PC-9 (cell line): ENCODE data around the gene SUGCT. TPM values are rescaled to one million over a fixed set of nuclear protein-coding genes. Genes with fewer than 3 reads are reported as not detected.

Source experiments
- BruUV-seq: library from RNA; stranded (reverse); fragments of 400-500 nt; replicated peaks from 2 replicates; lab custom pipeline; 2021; lab: Mats Ljungman, UMichigan
- CTCF ChIA-PET: fragments of 300-600 bp; sonication (Branson Sonifier 250); formaldehyde crosslinking; loops from one replicate; lab custom pipeline; 2022; ENCODE audit warnings: antibody characterized with exemption; lab: Charles Lee
- POLR2A ChIA-PET: fragments of 300-600 bp; sonication (Branson Sonifier 250); formaldehyde crosslinking; loops from one replicate; lab custom pipeline; 2022; ENCODE audit warnings: antibody characterized with exemption; ENCODE audit not compliant: unreplicated experiment; lab: Charles Lee
- DNase-seq, 2 experiments: peaks; one replicate each; pipeline versions ENCODE4 v3.0.0 to v3.0.0-alpha.2; 2015 to 2022; ENCODE audit warnings: mixed read lengths in 1 of 2
- H2AFZ ChIP-seq: fragments of 200-600 bp; sonication (generic); 2 replicates; pipeline ENCODE4 v1.8.1; 2017; ENCODE audit warnings: antibody characterized with exemption
- H3F3A ChIP-seq: fragments of 200-600 bp; sonication (generic); 2 replicates; pipeline ENCODE4 v1.8.1; 2017; ENCODE audit warnings: antibody characterized with exemption, mild to moderate bottlenecking, low read depth; ENCODE audit not compliant: insufficient read depth
- H3K27ac ChIP-seq: fragments of 200-600 bp; sonication (generic); 2 replicates; pipeline ENCODE4 v1.6.1; 2016; ENCODE audit warnings: mixed run types
- H3K27me3 ChIP-seq: fragments of 200-600 bp; sonication (generic); 2 replicates; pipeline ENCODE4 v1.6.1; 2016; ENCODE audit warnings: low read depth, mixed run types; ENCODE audit not compliant: insufficient read depth
- H3K36me3 ChIP-seq: fragments of 200-600 bp; sonication (generic); 2 replicates; pipeline ENCODE4 v1.6.1; 2016; ENCODE audit warnings: low read depth, mixed run types
- H3K4me1 ChIP-seq: fragments of 200-600 bp; sonication (generic); replicated peaks from 2 replicates; pipeline ENCODE4 v1.6.1; 2016; ENCODE audit warnings: mixed run types; ENCODE audit not compliant: insufficient read depth
- H3K4me2 ChIP-seq: fragments of 200-600 bp; sonication (generic); 2 replicates; pipeline ENCODE4 v1.6.1; 2017; ENCODE audit warnings: mixed run types
- H3K4me3 ChIP-seq: fragments of 200-600 bp; sonication (generic); 2 replicates; pipeline ENCODE4 v1.6.1; 2016; ENCODE audit warnings: mixed run types
- H3K79me2 ChIP-seq: fragments of 200-600 bp; sonication (generic); 2 replicates; pipeline ENCODE4 v1.6.1; 2017; ENCODE audit warnings: low read depth, mixed run types
- H3K9me2 ChIP-seq: fragments of 200-600 bp; sonication (generic); 2 replicates; pipeline ENCODE4 v1.8.1; 2017; ENCODE audit warnings: mild to moderate bottlenecking; ENCODE audit not compliant: insufficient read depth
- H3K9me3 ChIP-seq: fragments of 200-600 bp; sonication (generic); 2 replicates; pipeline ENCODE4 v1.8.1; 2016; ENCODE audit warnings: low read depth; ENCODE audit not compliant: insufficient read depth
- H4K20me1 ChIP-seq: fragments of 200-600 bp; sonication (generic); 2 replicates; pipeline ENCODE4 v1.8.1; 2017; ENCODE audit not compliant: insufficient read depth
- CTCF ChIP-seq: fragments of 200-600 bp; sonication (generic); conservative IDR thresholded peaks from 2 replicates; pipeline ENCODE4 v1.6.1; 2017; ENCODE audit warnings: mixed run types, antibody characterized with exemption, mild to moderate bottlenecking, moderate library complexity
- EZH2 ChIP-seq: fragments of 200-600 bp; sonication (generic); IDR thresholded peaks from 2 replicates; pipeline ENCODE4 v1.8.0; 2017; ENCODE audit warnings: antibody characterized with exemption, low read depth
- intact Hi-C: fragments of 100-400 bp; cut with micrococcal nuclease; formaldehyde crosslinking; loops from one replicate; pipeline ENCODE4 v1.10.0; 2022; ENCODE audit not compliant: unreplicated experiment
- total RNA-seq: library from RNA; stranded (reverse); gene quantifications from 2 replicates; pipeline ENCODE4 v1.2.3, GENCODE V29; 2021

Gene SUGCT
- total RNA-seq, 1 experiment from 2014 or later = 3.5 TPM

GRCh38 chr7:40758590-40758989 is 623.8 kb downstream of the SUGCT start:
- no peak for DNase-seq
- no peak overlapping the region for H3K4me2 ChIP-seq
- intact Hi-C loops = no loop called here
- BruUV-seq = no TSS peak
- TF ChIP-seq EZH2 (no peak), CTCF (no peak)
- ChIA-PET POLR2A (no interaction called here), CTCF (no interaction called here)
- no peaks in the 10 kb centered on the region for H3K79me2 ChIP-seq
- no peak overlapping the region for H3K4me3 ChIP-seq
- H4K20me1 ChIP-seq = no peaks in the 10 kb centered on the region
- no peak overlapping the region for H3K27ac ChIP-seq
- H2AFZ ChIP-seq = no peak overlapping the region
- no peaks in the 10 kb centered on the region for H3K9me2 ChIP-seq
- H3K27me3 ChIP-seq = no peaks in the 10 kb centered on the region
- no peaks in the 10 kb centered on the region for H3F3A ChIP-seq
- H3K9me3 ChIP-seq = no peaks in the 10 kb centered on the region
- no peaks in the 10 kb centered on the region for H3K36me3 ChIP-seq
- H3K4me1 ChIP-seq = no peaks in the 10 kb centered on the region; the same call in 1 of the 2 replicates

DNA sequence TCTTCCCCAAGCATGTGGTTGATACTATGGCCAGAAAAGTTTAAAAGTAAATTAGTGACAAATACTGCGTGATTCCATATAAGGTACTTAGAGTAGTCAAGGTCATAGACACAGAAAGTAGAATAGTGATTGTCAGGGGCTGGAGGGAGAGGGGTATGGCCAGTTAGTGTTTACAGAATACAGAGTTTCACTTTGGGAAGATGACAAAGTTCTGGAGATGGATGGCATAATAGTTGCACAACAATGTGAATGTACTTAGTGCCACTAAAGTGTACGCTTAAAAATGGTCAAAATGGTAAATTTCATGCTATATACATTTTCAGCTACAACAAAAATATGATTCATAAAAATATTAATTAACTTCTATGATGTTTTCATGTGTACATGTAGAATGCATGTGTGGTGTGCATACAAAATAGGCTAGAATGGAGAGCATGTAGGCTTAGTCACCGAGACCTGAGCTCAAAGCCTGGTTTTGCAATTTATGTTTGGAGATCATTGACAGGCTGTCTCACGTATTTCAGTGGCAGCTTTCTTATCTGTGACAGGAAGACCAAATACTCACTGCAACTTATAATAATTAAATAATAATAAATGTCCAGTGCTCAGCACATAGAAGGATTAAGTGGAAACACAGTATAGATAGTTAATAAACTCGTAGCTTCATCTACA is 625.6 kb downstream of the SUGCT start:
- TF ChIP-seq EZH2 (no peak), CTCF (no peak)
- POLR2A ChIA-PET = no interaction called here
- no TSS peak for BruUV-seq
- Histone ChIP-seq H3K4me1 (no peaks in the 10 kb centered on the region), H4K20me1 (no peaks in the 10 kb centered on the region), H3K79me2 (no peaks in the 10 kb centered on the region), H3F3A (no peaks in the 10 kb centered on the region), H3K27me3 (no peaks in the 10 kb centered on the region), H3K36me3 (no peaks in the 10 kb centered on the region), H3K27ac (no peak overlapping the region), H2AFZ (no peak overlapping the region), H3K4me2 (no peak overlapping the region), H3K9me3 (no peaks in the 10 kb centered on the region), H3K4me3 (no peak overlapping the region), H3K9me2 (no peaks in the 10 kb centered on the region)
- CTCF ChIA-PET = no interaction called here
- intact Hi-C loops = no loop called here
- no peak for DNase-seq

- H3K27ac ChIP-seq = no peak overlapping the region
- no peaks in the 10 kb centered on the region for H3K36me3 ChIP-seq
- H2AFZ ChIP-seq = no peak overlapping the region
- H3K9me3 ChIP-seq = no peaks in the 10 kb centered on the region
- H3K4me1 ChIP-seq = no peaks in the 10 kb centered on the region
- ChIA-PET POLR2A (no interaction called here), CTCF (no interaction called here)
- BruUV-seq = no TSS peak
- no peaks in the 10 kb centered on the region for H3F3A ChIP-seq
- no peaks in the 10 kb centered on the region for H3K9me2 ChIP-seq
- no peak overlapping the region for H3K4me2 ChIP-seq
- DNase-seq = no peak
- H4K20me1 ChIP-seq = no peaks in the 10 kb centered on the region
- TF ChIP-seq CTCF (no peak), EZH2 (no peak)
- H3K4me3 ChIP-seq = no peak overlapping the region
- H3K27me3 ChIP-seq = no peaks in the 10 kb centered on the region
- intact Hi-C loops = no loop called here
- no peaks in the 10 kb centered on the region for H3K79me2 ChIP-seq
These were observed 626.2 kb downstream of the SUGCT start for GRCh38 chr7:40760987-40761386.
